Panc1 (cell line): ENCODE results near the gene LGR4. TPM values are rescaled to one million over a fixed set of nuclear protein-coding genes. Genes with fewer than 3 reads are reported as not detected.

Experiments used
- ATAC-seq: fragments of 200-7000 bp; cut with Tn5 transposase; 2 replicates; pipeline ENCODE4 v1.9.1; 2020; ENCODE audit warnings: mild to moderate bottlenecking, moderate library complexity
- BruUV-seq: library from RNA; stranded (reverse); fragments of 400-500 nt; replicated peaks from 2 replicates; lab custom pipeline; 2021; lab: Mats Ljungman, UMichigan
- CTCF ChIA-PET: fragments of 300-600 bp; sonication (Branson Sonifier 250); formaldehyde crosslinking; loops from one replicate; lab custom pipeline; 2022; ENCODE audit warnings: antibody characterized with exemption; lab: Charles Lee
- POLR2A ChIA-PET: fragments of 300-600 bp; sonication (Branson Sonifier 250); formaldehyde crosslinking; loops from one replicate; lab custom pipeline; 2022; ENCODE audit warnings: antibody characterized with exemption; lab: Charles Lee
- DNase-seq: peaks from one replicate; pipeline ENCODE4 v3.0.0-alpha.2; 2010; ENCODE audit warnings: low read depth, low spot score
- H3K27ac ChIP-seq: 2 replicates; pipeline ENCODE4 v1.5.1; 2011; ENCODE audit warnings: mild to moderate bottlenecking, low read length, inconsistent platforms
- H3K27me3 ChIP-seq: fragments of 200-500 bp; sonication (Bioruptor generic); 2 replicates; pipeline ENCODE4 v1.6.0; 2014; ENCODE audit warnings: low read length, inconsistent platforms; ENCODE audit not compliant: control insufficient read depth, insufficient read depth
- H3K36me3 ChIP-seq: fragments of 200-500 bp; sonication (Bioruptor generic); 2 replicates; pipeline ENCODE4 v1.5.1; 2014; ENCODE audit warnings: inconsistent platforms, mild to moderate bottlenecking, low read length, moderate library complexity; ENCODE audit not compliant: control insufficient read depth, insufficient read depth
- H3K4me1 ChIP-seq: 2 replicates; pipeline ENCODE4 v1.5.1; 2011; ENCODE audit warnings: inconsistent platforms, mild to moderate bottlenecking, low read length, moderate library complexity; ENCODE audit not compliant: control insufficient read depth, insufficient read depth
- H3K4me3 ChIP-seq, 2 experiments: 2 replicates each; pipeline ENCODE4 v1.5.1; 2011 to 2012; ENCODE audit warnings: low read depth in 2 of 2, low read length in 2 of 2, mild to moderate bottlenecking in 2 of 2, inconsistent platforms in 1 of 2, moderate library complexity in 1 of 2
- H3K9me3 ChIP-seq: fragments of 200-500 bp; sonication (Bioruptor generic); 2 replicates; pipeline ENCODE4 v1.5.1; 2014; ENCODE audit warnings: low read depth, mild to moderate bottlenecking, inconsistent platforms, low read length, moderate library complexity; ENCODE audit not compliant: control insufficient read depth, insufficient read depth
- POLR2AphosphoS5 ChIP-seq: IDR thresholded peaks from 2 replicates; pipeline ENCODE4 v1.6.1; 2012; ENCODE audit warnings: mild to moderate bottlenecking, low read depth, low read length, moderate library complexity
- REST ChIP-seq, 2 experiments: IDR thresholded peaks; 2 replicates each; pipeline ENCODE4 v1.6.1; 2011 to 2012; ENCODE audit warnings: low read depth in 2 of 2, control low read depth in 1 of 2, low read length in 1 of 2, mild to moderate bottlenecking in 1 of 2, moderate library complexity in 1 of 2; ENCODE audit not compliant: insufficient read depth in 1 of 2
- SIN3A ChIP-seq: IDR thresholded peaks from 2 replicates; pipeline ENCODE4 v1.6.1; 2012; ENCODE audit warnings: low read depth, mild to moderate bottlenecking, low read length, moderate library complexity, borderline replicate concordance; ENCODE audit not compliant: insufficient read depth
- TCF7L2 ChIP-seq: IDR thresholded peaks from 2 replicates; pipeline ENCODE4 v1.6.1; 2011; ENCODE audit warnings: mild to moderate bottlenecking, low read depth, low read length, inconsistent platforms
- in situ Hi-C: cut with HindIII; loops from 2 replicates; pipeline ENCODE4 v1.10.0; 2016; ENCODE audit warnings: low sequenced_read_pairs, low pct_unique_long_range_greater_than_20kb
- intact Hi-C: fragments of 100-400 bp; cut with micrococcal nuclease; formaldehyde crosslinking; loops from one replicate; pipeline ENCODE4 v1.10.0; 2022; ENCODE audit not compliant: unreplicated experiment
- total RNA-seq: library from RNA; stranded (reverse); gene quantifications from one replicate; pipeline ENCODE4 v1.2.1, GENCODE V29; 2021; ENCODE audit not compliant: unreplicated experiment
- TF ChIP-seq, protein P1 (sequence below): fragments of 450-650 bp; IDR thresholded peaks from 2 replicates; pipeline ENCODE4 v1.5.1; 2017; ENCODE audit warnings: mild to moderate bottlenecking

The LGR4 gene
- total RNA-seq, 1 experiment from 2014 or later = 61.8 TPM

GRCh38 chr11:27391331-27392015 lies 81.1 kb downstream of the LGR4 start:
- no peak for TF ChIP-seq POLR2AphosphoS5
- TF ChIP-seq TCF7L2 = no peak
- TF ChIP-seq, protein P1, sequence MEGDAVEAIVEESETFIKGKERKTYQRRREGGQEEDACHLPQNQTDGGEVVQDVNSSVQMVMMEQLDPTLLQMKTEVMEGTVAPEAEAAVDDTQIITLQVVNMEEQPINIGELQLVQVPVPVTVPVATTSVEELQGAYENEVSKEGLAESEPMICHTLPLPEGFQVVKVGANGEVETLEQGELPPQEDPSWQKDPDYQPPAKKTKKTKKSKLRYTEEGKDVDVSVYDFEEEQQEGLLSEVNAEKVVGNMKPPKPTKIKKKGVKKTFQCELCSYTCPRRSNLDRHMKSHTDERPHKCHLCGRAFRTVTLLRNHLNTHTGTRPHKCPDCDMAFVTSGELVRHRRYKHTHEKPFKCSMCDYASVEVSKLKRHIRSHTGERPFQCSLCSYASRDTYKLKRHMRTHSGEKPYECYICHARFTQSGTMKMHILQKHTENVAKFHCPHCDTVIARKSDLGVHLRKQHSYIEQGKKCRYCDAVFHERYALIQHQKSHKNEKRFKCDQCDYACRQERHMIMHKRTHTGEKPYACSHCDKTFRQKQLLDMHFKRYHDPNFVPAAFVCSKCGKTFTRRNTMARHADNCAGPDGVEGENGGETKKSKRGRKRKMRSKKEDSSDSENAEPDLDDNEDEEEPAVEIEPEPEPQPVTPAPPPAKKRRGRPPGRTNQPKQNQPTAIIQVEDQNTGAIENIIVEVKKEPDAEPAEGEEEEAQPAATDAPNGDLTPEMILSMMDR = no peak
- TF ChIP-seq REST (IDR thresholded peaks at IDR 0.05; ENCODE audit: insufficient read depth in 1 of 2, low read depth in 2 of 2, low read length in 1 of 2) = no peak
- no peak for TF ChIP-seq SIN3A
- Histone ChIP-seq H3K9me3 (no peaks in the 10 kb centered on the region), H3K4me3 (no peak overlapping the region), H3K4me1 (peaks cover 76% of the 10 kb centered on the region), H3K27ac (peak overlapping the region; percentile 65), H3K27me3 (no peaks in the 10 kb centered on the region), H3K36me3 (no peaks in the 10 kb centered on the region)
- DNase-seq (no peak), ATAC-seq (no peak)
- ChIA-PET CTCF (no interaction called here), POLR2A (interaction anchor here (0.6 to 0.7 kb wide), 2 partner anchors 32 to 698 kb away, joined by 3 read pairs; no protein-coding TSS in a partner anchor)
- BruUV-seq = no TSS peak
- in situ Hi-C loops = no loop called here
- intact Hi-C loops = no loop called here

GRCh38 chr11:27390318-27391295 lies 82.0 kb downstream of the LGR4 start:
- no TSS peak for BruUV-seq
- Histone ChIP-seq H3K9me3 (no peaks in the 10 kb centered on the region), H3K4me3 (no peak overlapping the region), H3K4me1 (peaks cover 74% of the 10 kb centered on the region), H3K27me3 (no peaks in the 10 kb centered on the region), H3K36me3 (peaks cover under 1% of the 10 kb centered on the region; the same call in 1 of the 2 replicates), H3K27ac (peak overlapping the region; percentile 65)
- intact Hi-C loops = no loop called here
- ChIA-PET CTCF (no interaction called here), POLR2A (no interaction called here)
- in situ Hi-C loops = no loop called here
- no peak for ATAC-seq
- no peak for DNase-seq
- TF ChIP-seq REST (IDR thresholded peaks at IDR 0.05; ENCODE audit: insufficient read depth in 1 of 2, low read depth in 2 of 2, low read length in 1 of 2) (no peak), SIN3A (no peak), POLR2AphosphoS5 (no peak), TCF7L2 (no peak)
- TF ChIP-seq, protein P1 = peak; percentile 40; the same call in 1 of the 2 replicates
